TTC549 (cell line): ENCODE results near the gene AP1G2.

Experiments used
- FAIRE-seq: peaks from 2 replicates; lab custom pipeline; 2012; peaks lifted over from hg19 to GRCh38; lab: Jason Lieb, UNC

AP1G2 gene

DNA sequence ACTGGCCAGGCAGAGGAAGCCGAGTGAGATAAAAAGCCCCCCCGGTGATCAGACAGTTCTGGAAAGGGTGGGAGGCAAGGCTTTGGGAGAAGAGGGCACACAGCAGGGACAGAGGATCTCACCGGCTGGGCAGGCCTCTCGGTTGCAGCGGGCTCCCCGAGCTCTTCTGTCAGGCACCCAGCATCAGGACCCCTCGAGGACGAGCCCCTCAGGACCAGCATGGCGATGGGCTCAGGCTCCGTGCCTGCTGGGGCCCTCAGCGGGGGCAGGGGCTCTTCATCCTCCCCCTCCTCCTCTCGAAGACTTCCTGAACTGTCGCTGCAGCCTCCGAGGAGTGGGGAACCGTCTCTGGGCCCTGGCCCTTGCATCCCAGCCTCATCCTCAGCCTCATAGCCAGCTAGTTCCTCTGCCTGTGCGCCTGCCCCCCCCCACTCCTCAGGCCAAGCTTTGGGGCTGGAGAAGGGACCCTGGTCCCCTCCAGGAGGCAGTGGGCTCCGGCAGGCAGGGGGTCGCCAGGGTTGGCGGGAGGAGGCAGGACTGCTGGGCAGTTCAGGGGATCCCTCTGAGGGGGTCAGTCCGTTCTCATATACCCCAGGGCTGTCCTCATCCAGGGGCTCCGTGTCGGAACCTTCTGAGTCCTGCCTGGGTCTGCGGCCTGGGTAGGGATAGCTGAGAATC, 3.4 kb upstream of the AP1G2 start:
- no peak for FAIRE-seq

DNA sequence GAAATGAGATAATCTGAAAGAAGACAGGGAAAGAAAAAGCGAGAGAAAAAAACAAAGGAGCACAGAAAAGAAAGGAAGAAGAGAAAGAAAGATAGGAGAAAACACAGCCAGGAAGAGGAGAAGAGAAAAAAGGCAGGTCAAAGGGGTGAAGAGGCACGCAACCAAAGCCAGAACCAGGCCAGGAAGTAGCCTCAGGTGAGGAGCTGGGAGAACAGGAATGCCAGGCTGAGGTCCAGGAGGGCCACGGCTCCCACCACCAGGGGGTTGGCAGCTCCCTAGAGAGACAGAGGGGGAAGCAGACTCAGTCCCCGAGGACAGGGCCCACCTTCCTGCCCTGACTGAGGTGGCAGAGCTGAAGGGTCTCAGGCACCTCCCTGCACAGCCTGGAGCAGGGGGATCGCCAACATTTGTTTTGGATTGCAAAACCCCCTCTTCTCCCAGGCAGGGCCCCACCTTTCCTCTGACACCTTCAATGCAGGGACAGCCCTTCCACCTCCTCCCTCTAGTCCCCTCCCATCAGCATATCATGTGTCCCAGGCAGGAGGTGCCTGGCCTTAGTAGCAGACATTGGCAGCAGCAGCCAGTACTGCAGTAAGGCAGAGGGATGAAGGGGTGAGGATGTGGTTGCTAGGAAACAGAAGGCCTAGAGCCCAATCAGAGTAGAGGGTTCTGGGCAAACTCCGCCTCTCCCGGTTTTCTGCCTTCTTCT, 2.0 kb upstream of the AP1G2 start:
- no peak for FAIRE-seq

DNA sequence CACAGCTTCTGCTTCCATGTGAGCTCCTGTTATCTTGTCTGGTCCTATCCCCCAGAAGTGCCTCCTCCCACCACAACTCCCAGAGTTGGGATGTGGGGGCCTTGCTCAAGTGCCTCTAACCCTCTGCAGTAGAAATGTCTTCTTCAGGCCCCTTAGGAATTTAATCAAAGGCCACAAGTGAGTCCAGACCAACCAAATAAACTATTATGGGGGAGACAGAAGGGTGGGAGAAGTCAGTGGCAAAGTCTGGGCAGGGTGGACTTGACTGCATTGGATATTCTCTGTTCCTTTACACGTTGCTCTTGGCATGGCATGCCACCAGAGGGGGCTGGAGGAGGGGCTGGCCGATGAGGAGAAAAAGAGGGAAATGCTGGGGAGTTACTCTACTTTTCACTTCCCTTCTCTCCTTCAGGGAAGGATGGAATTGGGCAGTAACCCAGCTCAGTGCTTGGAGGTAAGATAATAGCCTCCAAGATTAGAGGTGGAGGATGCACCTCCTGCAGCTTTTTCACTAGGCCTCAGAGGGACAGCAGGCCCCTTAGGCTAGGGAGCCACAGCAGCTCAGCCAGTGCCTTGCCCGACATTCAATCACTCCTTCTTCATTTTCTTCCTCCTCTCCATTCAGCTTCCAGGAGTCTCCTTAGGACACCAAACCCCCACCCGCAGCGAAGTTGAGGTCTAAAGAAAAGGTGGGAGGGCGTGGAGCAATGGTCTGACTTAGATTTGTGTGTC, 1.2 kb upstream of the AP1G2 start:
- no peak for FAIRE-seq

DNA sequence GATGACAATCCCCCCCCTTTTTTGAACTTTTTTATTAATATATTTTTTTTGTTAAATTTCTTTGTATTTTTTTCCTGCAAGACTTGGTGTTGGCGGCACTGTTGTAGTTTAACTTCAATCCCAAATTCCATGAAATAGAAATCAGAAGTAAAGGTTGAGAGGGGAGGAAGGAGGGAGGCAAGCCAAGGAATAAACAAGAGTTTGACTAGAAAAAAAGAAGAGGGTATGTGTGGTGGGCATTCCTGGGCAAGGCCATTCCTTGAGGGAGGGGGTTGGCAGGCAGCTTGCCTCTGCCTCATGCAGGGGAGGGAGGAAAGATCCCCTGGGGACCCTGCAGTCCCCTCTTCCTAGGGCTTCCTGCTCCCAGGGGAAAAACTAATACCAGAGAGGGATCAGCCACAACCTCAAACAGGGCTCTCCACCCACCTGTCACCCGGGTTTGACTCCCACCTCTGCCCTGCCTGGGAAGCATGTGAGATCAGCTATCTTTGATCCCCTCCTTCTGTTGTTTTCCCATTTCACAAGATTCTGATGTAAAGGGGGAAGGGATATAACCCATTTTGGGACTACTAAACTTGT, 519 bp upstream of the AP1G2 start:
- no peak for FAIRE-seq

DNA sequence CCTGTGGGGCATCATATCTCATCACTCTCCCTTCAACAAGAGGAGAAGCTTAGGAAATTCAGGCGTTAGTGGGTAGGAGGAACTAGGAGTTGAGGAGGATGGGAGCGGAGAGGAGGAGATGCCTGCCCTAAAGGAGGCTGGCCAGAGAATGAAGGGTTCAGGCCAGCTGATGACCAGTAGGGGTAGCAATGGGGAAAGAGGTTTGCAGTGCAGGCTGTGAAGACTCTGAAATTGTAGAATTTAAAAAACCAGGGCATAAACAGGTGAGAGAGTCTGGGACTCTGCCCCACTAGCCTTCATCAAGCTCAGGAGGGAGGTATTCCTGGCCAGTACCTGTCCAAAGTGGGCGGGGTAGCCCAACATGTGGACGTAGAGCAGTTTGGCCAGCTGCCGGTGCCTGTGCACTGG, 809 bp downstream of the AP1G2 start:
- no peak for FAIRE-seq

DNA sequence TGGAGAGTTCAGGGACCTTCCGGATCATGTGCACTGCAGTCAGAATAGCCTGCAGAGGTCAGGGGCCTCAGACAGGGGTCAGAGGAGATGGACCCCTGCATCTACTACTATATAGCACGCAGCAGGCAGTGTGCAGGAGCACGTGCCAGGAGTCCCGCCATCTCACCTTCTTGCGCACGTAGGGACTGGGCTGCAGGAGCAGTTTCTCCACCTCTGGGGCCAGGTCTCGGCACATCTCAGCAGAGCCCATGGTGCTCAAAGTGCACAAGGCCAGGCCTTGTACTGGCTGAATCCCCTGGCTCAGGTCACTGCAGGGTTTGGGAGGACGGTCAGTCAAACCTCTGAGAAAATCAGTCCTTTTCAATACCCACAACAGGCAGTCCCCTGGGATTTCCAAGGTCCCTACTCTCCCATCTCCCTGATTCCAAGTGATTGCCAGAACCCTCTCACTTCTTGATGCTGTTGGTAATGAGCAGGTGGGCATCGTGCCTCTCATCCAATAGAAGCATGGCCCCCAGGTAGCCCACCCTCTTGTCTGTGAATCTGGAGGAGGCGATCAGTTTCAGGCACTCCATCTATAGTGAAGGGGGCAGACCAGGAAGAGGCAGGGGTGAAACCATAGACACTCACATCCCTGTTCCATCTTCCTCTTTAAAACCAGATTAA, 1.3 kb downstream of the AP1G2 start:
- no peak for FAIRE-seq

DNA sequence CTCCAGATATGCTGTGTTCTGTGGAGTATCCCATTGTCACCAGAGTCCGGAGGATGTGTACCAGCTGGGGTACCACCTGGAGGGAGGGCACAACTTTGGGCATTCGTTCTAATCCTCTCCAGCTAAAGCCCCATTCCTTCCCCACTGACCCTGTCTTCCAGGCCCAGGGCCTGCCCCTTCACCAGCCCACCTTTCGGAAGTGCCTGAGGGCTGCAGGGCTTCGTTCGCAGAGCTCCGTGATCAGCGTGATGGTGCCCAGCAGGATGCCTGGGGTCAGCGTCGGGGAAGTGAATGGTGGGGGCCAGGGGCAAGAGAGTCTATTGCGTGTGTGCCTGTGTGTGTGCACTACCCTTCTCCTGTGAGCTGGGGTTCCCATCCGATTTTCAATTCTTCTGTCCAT, 2.0 kb downstream of the AP1G2 start:
- FAIRE-seq: no peak

DNA sequence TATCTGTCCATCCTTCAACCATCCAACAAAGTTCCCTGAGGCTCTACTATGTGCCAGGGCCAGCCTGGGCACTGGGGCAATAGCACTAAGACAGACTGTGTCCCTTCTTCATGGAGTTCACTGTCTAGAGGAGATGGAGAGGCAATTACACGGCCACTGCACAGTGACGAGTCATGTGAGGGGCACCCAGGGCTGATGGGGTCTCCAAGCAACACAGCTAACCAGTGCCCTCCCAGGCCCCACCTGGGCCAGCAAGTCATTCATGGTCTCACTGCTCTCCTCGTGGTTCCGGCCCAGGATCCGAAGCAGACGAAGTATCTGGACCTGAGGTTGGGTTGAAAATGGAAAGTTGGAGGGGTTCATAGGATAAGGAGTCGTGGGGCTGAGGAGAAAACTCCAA, 2.7 kb downstream of the AP1G2 start:
- no peak for FAIRE-seq

DNA sequence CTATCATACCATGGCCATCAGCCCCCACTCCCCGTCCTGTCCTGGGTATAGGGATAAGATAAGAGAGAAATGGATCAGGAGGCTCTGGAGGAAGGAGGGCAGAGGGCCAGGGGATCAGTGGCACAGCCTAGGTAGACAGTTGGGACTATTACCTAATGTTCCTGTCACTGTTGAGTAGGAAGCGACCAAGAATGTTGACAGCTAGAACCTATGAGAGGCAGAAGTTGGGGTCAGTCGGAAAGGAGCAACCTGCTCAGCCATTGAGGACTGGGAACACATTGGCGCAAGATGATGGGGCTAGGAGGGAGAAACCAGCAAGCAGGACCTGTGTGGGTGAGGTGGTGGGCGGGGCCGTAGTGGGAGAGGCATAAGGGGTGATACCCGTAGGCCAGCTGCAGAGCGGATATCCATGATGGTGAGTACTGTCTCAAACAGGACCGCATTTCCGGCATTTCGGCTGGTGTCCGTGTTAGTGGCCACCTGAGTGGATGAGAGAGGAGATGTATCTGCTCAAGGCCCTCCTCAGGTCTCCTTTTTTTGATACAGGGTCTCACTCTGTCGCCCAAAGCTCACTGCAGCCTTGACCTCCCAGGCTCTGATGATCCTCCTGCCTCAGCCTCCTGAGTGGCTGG, 3.3 kb downstream of the AP1G2 start:
- no peak for FAIRE-seq

DNA sequence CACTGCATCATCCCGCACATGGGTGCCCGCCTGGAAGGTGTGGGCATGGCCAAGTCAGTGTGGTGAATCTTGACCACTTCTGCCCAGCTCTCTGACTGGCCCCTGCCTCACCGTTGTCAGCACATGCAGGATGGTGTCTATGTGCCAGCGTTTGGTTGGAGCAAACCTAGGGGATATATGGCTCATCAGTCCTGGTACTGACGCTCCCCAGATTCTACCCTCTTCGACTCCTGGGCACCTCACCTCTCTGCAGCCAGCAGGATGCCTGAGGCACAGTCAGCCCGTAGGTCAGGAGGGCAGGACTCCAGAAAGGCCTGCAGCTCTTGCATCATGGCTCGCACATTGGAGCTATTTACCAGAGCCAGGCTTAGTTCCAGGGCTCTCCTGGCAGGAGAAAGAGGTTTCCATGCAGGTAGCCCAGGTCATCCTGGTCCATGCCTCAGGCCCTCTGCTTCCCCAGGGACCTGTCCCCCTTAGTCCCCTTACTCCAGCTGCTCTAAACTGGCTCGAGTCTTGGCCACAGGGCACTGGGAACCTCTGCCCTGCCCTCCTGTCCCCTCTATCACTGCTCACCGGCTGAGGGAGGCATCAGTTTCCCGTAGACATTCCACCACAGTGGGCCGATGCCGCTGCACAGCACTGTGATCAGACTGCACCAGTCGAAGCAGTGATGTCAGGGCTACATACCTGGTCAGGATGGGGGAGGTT, 4.0 kb downstream of the AP1G2 start:
- FAIRE-seq: no peak

DNA sequence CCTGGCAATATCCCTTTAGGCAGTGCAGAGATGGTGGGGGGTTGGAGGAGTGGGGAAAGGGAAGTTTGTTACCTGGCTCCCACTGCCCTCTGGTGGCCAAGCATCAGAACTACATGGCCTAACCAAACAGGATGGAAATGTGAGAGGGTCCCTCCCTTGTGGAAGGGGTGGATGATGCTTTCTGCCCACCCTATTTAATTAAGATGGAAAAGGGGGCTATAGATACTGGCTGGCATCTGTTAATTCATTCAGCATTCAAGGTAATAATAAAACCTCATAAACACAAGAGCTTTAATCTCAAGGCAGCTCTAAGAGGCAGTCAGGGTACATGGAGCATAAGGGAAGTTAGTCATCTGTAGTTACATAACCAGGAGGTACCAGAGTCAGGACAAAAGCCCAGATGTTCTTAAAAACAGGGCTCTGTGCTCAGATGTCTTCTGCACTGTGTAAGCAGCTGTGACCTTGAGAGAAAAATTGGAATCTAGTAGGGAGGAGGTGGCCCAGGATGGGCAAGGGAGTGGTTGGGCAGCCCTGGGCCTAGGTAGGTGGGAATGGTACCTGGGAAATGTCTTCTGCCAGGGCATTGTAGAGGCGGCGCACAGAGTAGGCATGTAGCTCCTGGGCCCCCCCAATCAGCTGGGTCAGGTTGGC, 4.6 kb downstream of the AP1G2 start:
- no peak for FAIRE-seq

DNA sequence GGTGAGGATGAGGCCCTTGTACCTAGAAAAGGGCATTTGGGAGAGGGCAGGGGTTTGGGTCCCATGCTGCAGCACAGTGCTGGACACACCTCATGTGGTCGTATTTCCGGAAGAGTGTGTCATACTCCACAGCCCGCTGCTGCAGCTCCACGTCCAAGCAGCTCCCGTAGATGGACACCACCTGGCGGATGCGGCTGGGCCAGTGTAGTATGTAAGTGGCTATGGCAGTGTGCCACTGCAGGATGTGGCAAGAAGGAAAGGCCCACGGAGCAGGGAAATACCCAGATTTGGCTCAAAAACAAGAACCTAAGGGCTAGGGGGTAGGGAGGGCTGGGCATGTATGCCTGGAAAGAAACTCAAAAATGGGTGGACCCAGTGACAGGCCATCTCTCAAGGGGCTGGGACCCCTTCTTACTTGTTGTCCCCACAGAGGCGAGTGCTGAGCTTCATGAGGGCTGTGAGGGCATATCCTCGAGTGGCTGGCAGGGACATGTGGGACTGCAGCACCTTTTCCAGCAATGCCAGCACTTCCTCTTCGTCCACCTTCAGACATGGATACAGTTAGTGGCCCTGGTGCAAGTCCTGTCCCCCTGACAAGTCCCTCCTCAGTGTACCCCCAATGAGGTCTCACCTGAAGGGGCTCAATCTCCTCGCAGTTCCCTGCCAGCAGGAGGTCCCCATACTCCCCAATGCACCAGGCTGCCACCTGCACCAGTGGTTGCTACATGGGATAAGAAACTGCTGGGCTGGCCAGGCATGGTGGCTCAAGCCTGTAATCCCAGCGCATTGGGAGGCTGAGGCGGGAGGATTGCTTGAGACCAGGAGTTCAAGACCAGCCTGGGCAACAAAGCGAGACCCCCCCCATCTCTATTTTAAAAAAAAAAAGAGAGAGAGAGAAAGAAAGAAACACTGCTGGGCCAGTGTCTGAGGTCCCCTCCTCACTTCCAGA, 5.4 kb downstream of the AP1G2 start:
- no peak for FAIRE-seq

DNA sequence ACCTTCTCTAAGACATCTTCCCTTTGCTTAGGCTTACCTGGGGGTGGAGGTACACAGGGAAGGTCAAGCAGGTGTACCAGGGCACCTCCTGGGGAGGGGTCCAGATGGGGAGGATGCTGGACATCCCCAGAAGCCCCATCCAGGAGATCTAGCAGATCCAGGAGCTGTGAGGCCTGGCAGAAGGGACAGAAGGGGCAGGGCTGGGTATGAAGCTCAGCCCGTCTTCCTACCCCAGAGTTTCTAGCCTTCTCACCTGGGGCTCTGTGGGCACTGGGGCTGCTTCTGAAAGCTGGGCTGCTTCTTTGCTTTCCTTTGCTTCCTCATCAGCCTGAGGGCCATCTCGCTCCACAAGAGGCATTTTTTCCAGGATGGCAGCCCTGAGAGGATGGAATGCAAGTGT, 6.3 kb downstream of the AP1G2 start:
- FAIRE-seq: no peak

DNA sequence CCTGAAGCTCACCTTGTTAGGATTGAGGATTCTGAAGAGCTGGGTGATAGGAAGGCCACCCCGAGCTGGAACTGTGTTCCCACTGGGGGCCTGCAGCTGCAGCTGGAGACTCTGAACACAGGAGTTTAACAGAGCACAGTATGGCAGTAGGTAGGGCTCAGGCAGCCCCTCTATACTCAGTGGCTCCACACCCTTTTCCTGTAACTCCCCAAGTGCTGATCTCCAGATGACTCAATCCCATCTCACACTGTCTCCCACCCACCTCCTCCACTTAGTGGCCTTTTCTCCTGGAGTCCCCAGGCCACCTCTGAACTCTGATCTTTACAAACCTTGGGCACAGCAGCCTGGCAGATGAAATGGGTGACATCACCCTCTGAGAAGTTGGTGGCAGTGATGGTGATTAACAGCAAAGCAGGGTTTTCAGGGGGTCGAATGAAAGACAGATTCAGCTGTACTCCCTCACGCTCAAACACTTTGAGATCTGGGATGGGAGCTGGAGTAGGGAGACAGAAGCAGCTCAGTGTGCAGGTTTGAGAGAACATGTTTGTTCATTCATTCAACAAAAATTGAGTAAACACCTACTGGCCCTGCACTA, 7.6 kb downstream of the AP1G2 start:
- no peak for FAIRE-seq

DNA sequence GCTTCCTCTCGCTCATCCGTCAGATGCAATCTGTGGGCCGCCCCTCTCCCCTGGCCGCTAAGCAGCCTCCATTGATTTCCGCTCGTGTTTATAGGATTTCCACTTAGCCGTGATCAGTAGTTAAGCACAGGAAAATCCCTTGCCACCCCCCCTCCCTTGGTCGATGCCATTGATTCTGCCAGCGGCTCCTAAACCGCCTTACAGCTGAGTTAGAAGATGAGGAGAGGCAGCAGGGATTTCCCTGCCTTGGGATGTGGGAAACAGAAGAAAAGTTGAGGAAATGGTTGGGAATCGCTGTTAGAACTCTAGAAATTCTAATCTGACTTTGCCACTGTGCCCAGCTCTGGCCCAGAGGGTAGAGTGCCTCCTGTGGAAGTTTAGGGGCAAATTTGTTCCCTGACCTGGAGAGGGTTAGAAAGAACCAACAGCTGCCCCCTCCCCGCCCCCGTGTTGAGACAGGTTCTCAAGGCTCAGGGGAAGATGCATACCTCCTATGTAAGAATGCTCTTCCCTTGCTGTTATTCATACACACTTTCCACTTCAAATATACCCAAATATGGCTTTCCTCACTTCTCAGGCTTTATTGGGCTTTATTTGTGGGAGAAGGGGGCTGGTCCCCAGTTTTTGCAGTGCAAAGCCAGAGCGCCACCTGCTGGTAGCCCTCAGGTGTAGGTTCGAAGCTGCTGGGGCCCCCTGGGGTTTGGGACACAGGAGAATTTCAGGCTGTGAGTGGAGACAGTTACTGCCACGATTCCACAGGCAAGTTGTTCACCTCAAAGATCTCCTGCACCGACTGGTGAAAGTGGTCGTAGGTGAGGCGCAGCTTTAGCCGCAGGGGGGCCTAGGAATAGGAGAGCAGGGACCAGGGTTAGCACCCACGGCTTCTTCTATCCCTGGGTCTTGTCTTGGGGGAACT, 8.3 kb downstream of the AP1G2 start:
- FAIRE-seq: no peak

DNA sequence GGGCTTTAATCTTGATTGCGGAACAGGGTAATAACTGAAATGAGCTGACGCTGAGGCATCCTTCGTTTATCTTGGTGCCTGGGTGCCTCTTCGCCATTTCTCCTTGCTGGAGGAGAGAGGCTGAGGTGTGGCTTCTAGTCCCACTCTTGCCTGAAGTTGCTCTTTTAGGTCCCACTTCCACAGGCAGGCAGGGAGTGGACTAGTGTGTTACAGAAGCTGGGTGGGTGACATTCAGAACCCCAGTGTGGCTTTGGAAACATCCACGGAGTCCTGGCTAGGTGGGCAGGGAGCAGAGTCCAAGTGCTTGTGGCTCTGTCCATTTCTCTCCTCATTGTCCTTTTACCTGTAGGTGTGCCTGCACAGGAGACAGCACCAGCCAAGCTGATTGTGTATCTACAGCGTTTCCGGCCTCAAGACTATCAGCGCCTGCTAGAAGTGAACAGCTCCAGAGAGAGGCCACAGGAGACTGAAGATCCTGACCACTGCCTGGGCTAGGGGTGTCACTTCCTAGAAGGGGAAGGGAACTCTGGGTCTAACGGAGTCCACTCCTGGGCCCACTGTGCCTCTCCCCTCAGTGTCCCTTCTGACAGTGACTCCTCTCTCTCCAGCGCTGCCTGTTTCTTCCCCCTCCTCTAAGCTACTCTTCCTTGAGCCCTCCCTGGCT, 9.1 kb downstream of the AP1G2 start:
- FAIRE-seq: no peak

DNA sequence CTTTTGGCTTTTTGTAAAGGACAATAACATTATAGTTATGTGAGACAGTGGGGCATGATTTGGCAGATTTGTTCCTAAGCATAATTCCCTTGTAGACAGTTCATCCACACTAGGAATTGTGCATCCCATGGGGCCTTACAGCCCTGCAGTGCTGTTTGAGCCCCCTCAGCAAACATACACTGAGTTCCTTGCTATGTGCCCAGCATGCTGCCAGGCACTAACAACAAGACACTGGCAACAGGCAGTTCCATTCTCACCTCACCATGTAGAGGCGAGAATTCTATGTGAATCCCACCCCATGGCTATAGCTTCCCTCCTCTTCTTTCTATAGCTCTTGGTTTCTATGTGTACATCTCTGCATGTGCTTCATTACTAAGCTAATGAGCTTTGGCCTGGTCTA, 9.6 kb downstream of the AP1G2 start:
- no peak for FAIRE-seq

DNA sequence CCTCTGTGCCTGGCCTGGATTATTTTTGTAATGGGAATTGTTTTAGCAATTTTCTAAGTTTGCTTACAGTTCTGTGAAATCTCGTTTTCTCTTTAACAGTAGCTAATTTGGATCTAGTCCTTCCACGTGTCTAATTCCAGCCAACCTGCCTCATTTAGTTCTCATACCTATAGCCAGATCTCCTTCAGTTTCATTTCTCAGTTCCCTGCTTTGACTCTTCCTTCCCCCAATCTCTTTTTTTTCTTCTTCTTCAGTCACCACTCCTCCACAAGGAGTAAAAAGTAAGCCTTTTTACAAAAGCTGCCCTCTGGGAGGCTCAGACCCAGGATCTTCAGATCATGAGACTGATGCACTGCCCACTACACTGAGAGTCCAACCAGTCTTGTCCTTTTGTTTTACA, 10.1 kb downstream of the AP1G2 start:
- FAIRE-seq: no peak
